ELR (cell line): ENCODE measurements around the gene LRRFIP2.
"Not testable (repeated sequence)": the region's sequence is repeated elsewhere in the genome, so short reads cannot be mapped to it uniquely, and the experiment has no call there.

ENCODE experiments used
- DNase-seq: peaks from one replicate; pipeline ENCODE4 v3.0.0-alpha.2; 2015; ENCODE audit warnings: low read depth

Gene LRRFIP2

DNA sequence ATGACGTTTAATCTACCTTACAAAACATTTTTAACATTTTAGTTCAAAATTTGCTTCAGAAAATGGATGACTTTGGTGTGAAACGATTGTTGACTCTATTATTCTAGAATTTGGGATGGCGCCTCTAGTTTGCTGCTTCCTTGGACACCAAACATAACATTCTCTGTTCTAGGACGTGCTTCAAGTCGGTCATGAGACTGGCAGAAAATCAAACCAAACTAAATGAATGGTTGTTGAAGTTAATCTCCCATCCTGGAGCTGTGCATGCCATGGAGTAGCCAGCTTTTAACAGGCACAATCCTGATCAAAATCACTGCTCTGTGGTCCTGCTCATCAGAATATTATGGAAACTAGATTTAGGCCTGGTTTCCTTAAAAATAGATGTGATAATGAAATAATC, 9.6 kb upstream of the LRRFIP2 start:
- DNase-seq = no peak

DNA sequence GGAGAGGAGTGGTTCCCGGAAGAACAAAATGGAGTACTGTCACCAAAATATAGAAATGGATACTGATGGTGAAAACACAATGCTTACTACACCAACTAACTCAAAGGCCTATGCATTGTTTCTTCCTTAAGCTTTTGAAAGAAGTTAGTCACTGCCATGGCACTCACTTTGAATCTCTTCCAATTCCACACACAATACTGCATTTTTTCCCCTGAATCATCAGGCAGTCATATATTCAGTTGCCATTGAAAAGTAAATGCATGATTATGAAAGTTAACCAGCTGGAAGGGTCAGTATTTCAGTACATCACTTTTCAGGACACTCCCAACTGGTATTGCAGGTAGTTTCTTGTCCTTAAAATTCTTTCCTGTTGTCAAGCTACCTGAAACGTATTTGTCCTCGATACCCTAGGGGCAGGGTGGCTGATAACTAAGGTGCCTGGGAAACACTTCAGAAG, 9.0 kb upstream of the LRRFIP2 start:
- peak; percentile 97 for DNase-seq

DNA sequence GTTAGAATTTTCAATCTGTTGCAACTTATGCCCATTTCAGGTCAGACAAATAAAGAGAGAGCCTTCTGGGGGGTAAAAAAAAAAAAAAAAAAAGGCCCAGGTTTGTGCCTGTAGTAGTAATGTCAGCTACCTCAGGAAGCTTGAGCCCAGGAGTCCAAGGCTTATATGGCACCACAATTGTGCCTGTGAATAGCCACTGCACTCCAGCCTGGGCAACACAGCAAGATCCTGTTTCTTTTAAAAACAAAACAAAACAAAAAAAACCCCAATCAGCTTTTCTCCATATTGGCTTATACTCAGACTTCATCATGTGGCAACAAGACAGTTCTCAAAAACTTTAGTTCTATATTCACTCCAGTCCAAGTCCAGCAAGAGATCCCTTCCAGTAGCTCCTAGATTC, 8.4 kb upstream of the LRRFIP2 start:
- DNase-seq = no peak

DNA sequence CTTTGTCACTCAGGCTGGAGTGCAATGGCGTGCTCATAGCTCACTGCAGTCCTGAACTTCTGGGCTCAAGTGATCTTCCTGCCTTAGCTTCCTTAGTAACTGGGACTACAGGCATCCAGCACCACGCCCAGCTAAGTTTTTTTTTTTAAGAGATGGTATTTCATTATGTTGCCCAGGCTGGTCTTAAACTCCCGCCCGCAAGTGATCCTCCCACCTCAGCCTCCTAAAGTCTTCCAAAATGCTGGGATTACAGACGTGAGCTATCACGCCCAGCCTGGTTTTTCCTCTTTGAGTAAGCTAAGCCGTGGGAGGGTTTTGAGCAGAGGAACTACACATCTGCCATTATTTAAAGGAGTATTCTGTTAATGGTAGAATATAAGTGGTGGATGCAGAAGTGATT, 7.4 kb upstream of the LRRFIP2 start:
- no peak for DNase-seq

DNA sequence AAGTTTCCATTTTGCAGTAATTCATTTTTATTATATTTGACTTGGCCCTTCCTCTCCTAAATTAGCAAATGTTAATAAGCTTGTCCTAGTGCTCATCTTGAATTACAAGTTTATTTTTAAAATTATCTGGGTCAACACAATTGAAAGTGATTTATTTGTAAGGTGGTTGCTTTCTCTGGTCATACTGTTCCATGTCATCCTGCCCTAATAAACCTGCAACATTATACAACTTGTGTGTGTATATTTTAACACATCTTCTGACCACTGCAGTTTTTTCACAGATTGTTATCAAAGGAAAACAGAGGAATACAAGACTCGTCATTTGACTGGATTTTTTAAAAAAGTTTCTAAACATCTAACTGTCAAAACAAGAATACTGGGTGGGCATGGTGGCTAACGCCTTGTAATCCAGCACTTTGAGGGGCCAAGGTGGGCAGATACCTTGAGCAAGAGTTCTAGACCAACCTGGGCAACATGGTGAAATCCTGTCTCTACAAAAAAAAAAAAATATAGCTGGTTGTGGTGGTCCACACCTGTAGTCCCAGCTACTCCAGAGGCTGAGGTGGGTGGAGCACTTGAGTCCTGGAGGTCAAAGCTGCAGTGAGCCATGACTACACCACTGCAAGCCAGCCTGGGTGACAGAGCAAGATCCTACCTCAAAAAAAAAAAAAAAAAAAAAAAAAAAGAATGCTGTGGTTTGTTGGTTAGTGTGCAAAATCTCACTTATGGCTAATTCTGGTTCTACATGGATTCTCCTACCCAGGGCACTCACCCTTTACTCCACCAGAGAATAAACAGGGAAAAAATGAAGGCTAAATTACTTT, 5.0 kb upstream of the LRRFIP2 start:
- DNase-seq = no peak

DNA sequence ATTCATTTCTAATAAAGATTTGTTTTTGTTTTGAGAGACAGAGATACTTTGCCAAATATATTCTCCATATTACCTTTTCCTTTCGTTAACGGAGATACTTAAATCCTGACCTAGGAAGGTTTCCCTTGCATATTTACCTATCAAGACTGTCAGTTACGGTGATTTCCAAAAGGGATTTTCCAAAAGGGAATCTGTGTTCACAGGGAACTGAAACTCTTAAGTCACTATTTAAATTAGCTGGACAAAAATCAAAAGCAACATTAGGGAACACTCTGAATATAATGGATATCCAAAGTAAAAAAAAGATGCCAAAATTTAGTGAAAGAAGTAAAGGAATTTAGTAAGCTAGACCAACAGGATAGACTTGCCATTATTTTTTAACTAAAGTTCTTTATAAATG, 576 bp downstream of the LRRFIP2 start:
- no peak for DNase-seq

DNA sequence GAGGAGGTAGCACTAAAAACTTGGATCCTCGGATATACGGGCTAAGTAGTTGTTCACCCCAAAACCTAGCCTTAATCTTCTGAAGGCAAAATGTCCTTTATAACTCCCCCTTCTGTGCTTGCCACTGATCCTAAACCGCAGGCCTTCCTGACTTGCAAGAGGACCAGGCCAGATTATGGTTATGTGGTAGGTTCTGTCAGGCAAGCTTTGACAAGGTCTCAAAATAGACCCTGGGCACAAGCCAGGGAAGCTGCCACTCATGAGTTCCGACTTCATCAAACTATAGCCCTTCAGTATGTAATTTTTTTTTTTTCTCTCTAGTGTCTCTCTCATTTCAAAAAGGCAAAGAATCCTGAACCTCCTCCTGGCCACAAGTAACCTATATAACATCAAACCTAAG, 3.2 kb downstream of the LRRFIP2 start:
- no peak for DNase-seq

DNA sequence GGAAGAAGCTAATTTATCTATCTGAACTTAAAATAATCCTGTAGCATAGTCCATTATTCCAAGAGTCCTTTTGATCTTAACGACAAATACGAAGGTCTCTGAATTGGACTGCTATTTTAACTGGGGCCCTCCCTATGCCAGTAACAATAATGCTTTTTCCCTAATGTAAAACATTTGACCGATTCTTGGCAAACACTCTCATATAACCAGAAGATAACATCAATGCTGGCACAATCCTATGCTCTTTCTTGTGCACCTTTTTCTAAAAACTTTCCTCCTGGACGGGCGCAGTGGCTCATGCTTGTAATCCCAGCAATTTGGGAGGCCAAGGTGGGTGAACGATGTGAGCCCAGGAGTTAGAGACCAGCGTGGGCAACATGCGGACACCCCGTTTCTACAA, 3.9 kb downstream of the LRRFIP2 start:
- no peak for DNase-seq

DNA sequence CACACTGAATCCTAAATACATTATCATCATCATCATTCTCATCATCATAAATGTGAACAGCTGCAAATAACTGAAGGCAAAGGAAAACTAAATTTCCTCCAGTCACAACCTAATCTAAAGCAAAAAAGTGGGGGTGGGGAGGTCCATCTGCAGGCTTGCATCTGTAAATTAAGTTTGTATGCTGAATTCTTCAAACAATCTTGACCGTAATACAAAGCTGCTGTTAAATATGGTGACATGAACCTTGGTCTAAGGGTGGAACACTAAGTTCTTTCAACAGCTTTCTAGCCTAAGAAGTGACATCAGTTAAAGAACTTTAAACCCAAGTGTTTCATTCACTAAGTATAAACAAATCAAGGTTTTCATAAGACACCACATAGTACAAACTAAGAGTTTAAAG, 4.3 kb downstream of the LRRFIP2 start:
- no peak for DNase-seq

DNA sequence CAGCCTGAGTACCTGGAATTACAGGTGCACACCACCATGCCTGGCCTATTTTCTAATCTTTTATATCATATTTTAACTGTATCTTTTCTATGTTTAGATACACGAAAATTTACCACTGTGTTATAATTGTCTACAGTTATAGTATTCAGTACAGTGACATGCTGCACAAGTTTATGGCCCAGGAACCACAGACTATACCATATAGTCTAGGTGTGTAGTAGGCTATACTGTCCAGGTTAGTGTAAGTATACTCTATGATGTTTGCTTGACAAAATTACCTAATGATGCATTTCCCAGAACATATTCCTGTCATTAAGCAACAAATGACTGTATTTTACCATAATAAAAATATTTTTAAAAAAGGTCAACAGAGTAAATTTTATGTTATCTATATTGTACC, 5.5 kb downstream of the LRRFIP2 start:
- no peak for DNase-seq

DNA sequence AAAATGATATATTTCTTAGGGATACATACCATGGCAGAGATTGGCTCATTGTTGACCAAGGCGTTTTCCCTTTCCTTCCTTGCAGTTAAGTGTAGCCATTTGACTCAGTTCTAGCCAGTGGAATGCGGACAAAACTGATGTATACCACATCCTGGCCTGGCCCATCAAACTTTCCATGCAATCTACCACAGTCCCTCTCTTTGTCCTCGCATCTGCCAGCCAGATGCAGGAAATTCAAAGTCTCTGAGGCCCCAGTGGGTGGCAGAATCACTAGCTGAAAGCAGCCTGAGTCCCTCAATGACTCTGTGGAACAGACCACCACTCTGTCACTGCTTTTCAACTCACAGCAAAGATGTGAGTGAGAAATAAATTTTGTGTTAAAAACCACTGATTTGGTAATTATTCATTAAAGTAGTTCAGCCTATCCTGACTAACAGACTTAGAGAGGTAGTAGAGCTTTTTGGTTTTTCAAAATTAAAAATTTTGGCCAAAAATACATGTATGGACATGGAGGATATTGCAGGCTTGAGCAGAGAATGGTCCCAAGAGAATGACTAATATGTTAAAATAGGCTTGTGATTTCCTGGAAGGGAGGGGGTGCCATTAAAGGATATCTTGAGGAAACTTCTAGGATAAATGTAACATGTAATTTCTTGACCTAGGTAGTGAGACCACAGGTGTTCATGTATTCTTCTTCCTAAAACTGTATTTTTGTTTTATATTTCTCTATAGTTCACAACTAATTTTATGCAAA, 10.9 kb downstream of the LRRFIP2 start:
- peak; percentile 92 for DNase-seq

DNA sequence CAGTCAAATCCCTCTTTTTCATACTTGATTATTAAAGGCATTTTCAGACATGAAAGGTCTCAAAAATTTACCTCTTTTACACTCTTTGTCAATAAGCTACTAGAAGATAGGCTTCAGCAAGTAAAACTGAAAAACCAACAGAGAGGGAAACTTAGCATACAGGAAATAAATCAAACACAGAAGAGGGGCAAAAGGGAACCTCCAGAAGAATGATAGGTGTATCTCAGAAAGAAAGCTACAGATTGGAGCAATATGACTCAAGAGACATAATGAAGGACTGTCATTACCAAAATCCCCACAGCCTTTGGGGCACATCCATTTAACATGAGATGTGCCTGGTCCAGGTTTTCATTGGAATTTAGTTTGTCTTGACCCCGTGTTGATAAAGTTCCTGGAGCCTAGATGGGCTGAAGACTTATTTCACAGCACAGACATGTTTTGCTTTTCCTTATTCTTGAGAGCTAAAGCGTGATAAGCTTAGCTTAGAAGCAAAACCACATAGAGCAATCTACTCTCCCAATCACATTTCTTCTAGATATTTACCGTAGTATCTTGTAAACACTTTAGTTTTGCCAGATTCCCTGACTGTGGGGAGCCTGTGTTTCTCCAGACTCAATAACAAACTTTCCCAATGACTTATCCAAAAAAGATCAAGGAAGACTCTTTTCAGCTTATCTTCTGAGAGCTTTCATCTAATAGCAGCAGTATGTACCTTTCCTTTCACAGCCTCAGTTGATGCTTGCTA, 11.7 kb downstream of the LRRFIP2 start:
- no peak for DNase-seq

DNA sequence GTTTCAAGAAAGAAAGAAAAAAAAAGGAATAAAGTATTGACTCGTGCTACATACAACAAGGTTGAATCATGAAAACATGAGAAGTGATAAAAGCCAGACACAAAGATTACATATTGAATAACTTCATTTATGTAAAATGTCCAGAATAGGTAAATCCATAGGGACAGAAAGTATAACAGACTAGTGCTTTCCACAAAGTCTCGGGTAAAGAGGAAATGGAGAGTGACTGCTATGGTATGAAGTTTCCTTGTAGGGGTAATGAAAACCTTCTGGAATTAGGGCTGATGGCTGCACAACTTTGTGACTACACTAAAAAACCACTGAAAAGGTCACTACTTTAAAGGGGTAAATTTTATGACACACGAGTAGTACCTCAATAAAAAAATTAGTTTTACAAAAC, 13.0 kb downstream of the LRRFIP2 start:
- no peak for DNase-seq

DNA sequence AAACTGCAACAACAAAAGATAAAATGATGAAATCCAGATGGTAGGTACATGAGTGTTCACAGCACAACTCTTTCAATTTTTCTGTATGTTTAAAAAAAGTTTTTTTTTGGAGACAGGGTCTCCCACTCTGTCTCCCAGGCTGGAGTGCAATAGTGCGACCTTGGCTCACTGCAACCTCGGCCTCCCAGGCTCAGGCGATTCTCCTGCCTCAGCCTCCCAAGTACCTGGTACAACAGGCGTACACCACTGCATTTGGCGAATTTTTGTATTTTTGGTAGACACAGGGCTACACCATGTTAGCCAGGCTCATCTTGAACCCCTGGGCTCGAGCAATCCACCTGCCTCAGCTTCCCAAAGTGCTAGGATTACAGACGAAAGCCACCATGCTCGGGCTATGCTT, 18.6 kb downstream of the LRRFIP2 start:
- DNase-seq = no peak

DNA sequence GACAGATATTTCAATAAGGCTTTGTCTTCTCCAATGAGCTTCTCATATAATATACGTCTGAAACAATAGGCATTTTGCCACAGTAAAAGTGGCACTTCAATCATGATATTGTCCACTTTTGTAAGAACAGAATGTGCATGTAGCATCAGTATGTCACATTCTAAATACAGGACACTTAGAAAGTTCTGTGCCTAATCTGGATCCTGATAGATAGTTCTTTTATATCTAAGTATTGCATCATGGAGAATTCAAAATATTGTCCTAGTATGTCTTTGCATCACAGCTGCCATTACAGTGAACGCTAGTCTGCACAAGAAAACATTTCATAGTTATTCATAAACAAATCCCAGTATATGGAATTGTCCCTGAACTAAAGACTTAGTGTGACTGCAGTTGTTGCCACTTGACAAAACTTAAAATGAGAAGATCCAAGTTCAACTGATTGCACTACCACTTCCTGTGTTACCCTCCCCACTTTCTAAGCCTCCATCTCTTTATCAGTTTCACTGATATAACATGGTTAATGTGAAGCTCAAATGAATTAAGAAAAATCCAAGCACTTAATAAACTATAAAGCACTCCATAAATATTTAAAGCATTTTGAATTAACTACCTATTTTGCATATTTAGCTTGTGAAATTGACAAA, 19.6 kb downstream of the LRRFIP2 start:
- no peak for DNase-seq

DNA sequence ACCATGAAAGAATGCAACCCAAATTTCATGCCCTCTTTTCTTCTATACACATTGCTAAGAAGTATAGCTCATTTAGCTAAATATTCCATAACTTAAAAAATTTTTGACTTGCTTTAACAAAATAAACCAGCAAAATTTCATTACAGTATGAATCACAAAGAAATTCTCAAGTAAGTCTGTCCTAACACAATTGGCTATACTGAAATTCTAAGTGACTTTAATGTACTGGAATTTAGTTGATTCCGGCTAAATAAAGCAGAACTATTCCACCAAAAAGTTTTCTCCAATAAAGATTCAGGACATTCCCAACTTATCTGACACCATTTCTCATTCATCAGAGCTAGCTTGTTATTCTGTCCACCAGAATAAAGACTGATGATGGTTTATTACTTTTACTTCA, 23.8 kb downstream of the LRRFIP2 start:
- no peak for DNase-seq

DNA sequence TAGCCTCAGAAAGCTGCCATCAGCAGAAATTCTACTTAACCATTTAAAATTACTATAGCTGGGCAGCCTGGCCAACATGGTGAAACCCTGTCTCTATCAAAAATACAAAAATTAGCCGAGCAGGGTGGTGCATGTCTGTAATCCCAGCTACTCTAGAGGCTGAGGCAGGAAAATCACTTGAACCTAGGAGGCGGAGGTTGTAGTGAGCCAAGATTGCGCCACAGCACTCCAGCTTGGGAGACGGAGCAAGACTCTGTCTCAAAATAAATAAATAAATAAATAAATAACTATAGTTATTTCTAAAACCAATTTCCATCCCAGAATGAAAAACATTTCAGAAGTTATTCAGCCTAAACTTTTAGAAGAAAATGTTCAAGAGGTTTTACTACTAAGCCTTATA, 25.1 kb downstream of the LRRFIP2 start:
- DNase-seq = no peak

DNA sequence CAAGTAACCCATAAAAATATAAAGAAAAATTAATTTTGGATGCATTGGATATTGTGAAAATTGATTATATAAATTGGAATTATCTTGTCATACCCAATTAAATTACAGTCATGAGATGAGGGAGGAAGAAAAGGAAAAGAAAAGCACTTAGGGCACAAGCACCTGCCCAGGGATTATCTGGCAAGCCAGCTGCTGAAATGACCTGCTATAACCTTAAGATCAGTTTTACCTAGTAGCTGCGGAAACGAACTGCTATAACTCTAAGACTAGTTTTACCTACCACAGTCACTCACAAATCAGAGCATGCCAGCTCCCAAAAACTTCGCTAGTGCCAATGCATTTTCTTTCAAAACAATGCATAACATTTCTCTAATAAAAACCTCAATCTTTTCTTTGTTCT, 26.2 kb downstream of the LRRFIP2 start:
- DNase-seq = no peak

DNA sequence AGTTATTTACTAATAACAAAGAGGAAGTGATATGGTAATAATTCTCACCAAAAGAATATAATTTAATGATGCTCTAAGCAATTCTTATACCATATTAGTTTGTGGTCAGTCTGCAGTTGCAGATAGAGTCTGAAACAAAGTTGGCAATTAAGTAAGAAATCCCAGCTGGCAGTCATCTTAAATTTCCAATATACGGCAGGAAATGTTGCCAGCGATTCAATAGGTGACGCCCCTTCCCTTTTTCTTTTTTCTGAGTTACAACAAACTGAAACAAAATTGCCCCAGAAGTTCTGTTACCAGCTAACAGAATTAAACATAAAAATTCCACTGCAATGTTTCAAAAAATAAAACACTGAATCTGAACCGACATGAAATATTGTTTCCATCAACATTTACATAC, 26.7 kb downstream of the LRRFIP2 start:
- DNase-seq = no peak

DNA sequence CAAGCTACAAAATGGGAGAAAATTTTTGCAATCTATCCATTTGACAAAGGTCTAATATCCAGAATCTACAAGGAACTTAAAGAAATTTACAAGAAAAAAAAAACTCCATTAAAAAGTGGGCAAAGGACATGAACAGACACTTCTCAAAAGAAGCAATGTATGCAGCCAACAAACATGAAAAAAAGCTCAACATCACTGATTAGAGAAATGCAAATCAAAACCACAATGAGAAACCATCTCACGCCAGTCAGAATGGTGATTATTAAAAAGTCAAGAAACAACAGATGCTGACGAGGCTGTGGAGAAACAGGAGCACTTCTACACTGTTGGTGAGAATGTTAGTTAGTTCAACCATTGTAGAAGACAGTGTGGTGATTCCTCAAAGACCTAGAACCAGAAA, 27.5 kb downstream of the LRRFIP2 start:
- not testable (repeated sequence) for DNase-seq

DNA sequence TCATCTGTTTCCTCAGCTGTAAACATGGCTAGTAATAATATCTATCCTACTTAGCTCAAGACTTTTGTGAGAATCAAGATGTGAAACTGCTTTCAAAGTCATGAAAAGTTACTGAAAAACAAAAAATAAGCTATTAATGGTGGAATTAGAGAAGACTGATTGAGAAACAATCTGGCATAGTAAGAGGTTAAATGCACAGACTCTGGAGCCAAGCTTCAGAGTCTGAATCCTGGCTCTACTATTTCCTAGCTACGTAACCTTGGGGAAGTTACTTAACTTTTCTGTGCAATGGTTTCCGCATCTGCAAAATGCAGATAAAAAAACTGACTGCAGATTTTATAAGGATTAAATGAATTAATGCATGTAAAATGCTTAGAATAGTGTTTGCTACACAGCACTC, 28.8 kb downstream of the LRRFIP2 start:
- DNase-seq = no peak

DNA sequence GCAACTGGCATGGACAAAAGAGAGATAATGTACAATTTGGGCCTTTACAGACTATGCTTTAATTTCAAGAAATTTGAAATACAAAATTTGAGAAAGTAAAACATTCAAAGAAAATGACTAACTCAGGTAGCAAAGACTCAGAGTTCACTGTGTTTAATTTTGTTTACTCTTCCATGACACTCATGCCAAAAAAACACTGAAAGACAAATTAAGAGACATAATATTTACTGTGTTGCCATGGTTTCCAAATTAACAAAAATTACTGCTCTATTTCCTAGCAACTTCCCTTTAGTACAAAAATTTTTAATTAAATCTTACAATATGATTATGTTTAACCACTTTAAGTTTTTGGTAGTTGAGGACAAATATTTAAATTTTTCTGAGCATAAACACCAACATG, 29.6 kb downstream of the LRRFIP2 start:
- DNase-seq = no peak
